Panc1 (cell line): ENCODE measurements around the gene JHY. TPM values are rescaled to one million over a fixed set of nuclear protein-coding genes. Genes with fewer than 3 reads are reported as not detected.
A peak's percentile ranks its signal among the peaks of the same experiment; 100 is the strongest.

Source experiments
- ATAC-seq: fragments of 200-7000 bp; cut with Tn5 transposase; 2 replicates; pipeline ENCODE4 v1.9.1; 2020; ENCODE audit warnings: mild to moderate bottlenecking, moderate library complexity
- BruUV-seq: library from RNA; stranded (reverse); fragments of 400-500 nt; replicated peaks from 2 replicates; lab custom pipeline; 2021; lab: Mats Ljungman, UMichigan
- CTCF ChIA-PET: fragments of 300-600 bp; sonication (Branson Sonifier 250); formaldehyde crosslinking; loops from one replicate; lab custom pipeline; 2022; ENCODE audit warnings: antibody characterized with exemption; lab: Charles Lee
- POLR2A ChIA-PET: fragments of 300-600 bp; sonication (Branson Sonifier 250); formaldehyde crosslinking; loops from one replicate; lab custom pipeline; 2022; ENCODE audit warnings: antibody characterized with exemption; lab: Charles Lee
- DNase-seq: peaks from one replicate; pipeline ENCODE4 v3.0.0-alpha.2; 2010; ENCODE audit warnings: low read depth, low spot score
- H3K27ac ChIP-seq: 2 replicates; pipeline ENCODE4 v1.5.1; 2011; ENCODE audit warnings: mild to moderate bottlenecking, low read length, inconsistent platforms
- H3K27me3 ChIP-seq: fragments of 200-500 bp; sonication (Bioruptor generic); 2 replicates; pipeline ENCODE4 v1.6.0; 2014; ENCODE audit warnings: low read length, inconsistent platforms; ENCODE audit not compliant: control insufficient read depth, insufficient read depth
- H3K36me3 ChIP-seq: fragments of 200-500 bp; sonication (Bioruptor generic); 2 replicates; pipeline ENCODE4 v1.5.1; 2014; ENCODE audit warnings: inconsistent platforms, mild to moderate bottlenecking, low read length, moderate library complexity; ENCODE audit not compliant: control insufficient read depth, insufficient read depth
- H3K4me1 ChIP-seq: 2 replicates; pipeline ENCODE4 v1.5.1; 2011; ENCODE audit warnings: inconsistent platforms, mild to moderate bottlenecking, low read length, moderate library complexity; ENCODE audit not compliant: control insufficient read depth, insufficient read depth
- H3K4me3 ChIP-seq, 2 experiments: 2 replicates each; pipeline ENCODE4 v1.5.1; 2011 to 2012; ENCODE audit warnings: low read depth in 2 of 2, low read length in 2 of 2, mild to moderate bottlenecking in 2 of 2, inconsistent platforms in 1 of 2, moderate library complexity in 1 of 2
- H3K9me3 ChIP-seq: fragments of 200-500 bp; sonication (Bioruptor generic); 2 replicates; pipeline ENCODE4 v1.5.1; 2014; ENCODE audit warnings: low read depth, mild to moderate bottlenecking, inconsistent platforms, low read length, moderate library complexity; ENCODE audit not compliant: control insufficient read depth, insufficient read depth
- POLR2AphosphoS5 ChIP-seq: IDR thresholded peaks from 2 replicates; pipeline ENCODE4 v1.6.1; 2012; ENCODE audit warnings: mild to moderate bottlenecking, low read depth, low read length, moderate library complexity
- SIN3A ChIP-seq: IDR thresholded peaks from 2 replicates; pipeline ENCODE4 v1.6.1; 2012; ENCODE audit warnings: low read depth, mild to moderate bottlenecking, low read length, moderate library complexity, borderline replicate concordance; ENCODE audit not compliant: insufficient read depth
- TCF7L2 ChIP-seq: IDR thresholded peaks from 2 replicates; pipeline ENCODE4 v1.6.1; 2011; ENCODE audit warnings: mild to moderate bottlenecking, low read depth, low read length, inconsistent platforms
- in situ Hi-C: cut with HindIII; loops from 2 replicates; pipeline ENCODE4 v1.10.0; 2016; ENCODE audit warnings: low sequenced_read_pairs, low pct_unique_long_range_greater_than_20kb
- intact Hi-C: fragments of 100-400 bp; cut with micrococcal nuclease; formaldehyde crosslinking; loops from one replicate; pipeline ENCODE4 v1.10.0; 2022; ENCODE audit not compliant: unreplicated experiment
- total RNA-seq: library from RNA; stranded (reverse); gene quantifications from one replicate; pipeline ENCODE4 v1.2.1, GENCODE V29; 2021; ENCODE audit not compliant: unreplicated experiment
- TF ChIP-seq, protein P1 (sequence below): fragments of 450-650 bp; IDR thresholded peaks from 2 replicates; pipeline ENCODE4 v1.5.1; 2017; ENCODE audit warnings: mild to moderate bottlenecking
- TF ChIP-seq, protein P2 (sequence below), 2 experiments: IDR thresholded peaks; 2 replicates each; pipeline ENCODE4 v1.6.1; 2011 to 2012; ENCODE audit warnings: low read depth in 2 of 2, control low read depth in 1 of 2, low read length in 1 of 2, mild to moderate bottlenecking in 1 of 2, moderate library complexity in 1 of 2; ENCODE audit not compliant: insufficient read depth in 1 of 2

JHY gene
- total RNA-seq, 1 experiment from 2014 or later = 10.1 TPM

DNA sequence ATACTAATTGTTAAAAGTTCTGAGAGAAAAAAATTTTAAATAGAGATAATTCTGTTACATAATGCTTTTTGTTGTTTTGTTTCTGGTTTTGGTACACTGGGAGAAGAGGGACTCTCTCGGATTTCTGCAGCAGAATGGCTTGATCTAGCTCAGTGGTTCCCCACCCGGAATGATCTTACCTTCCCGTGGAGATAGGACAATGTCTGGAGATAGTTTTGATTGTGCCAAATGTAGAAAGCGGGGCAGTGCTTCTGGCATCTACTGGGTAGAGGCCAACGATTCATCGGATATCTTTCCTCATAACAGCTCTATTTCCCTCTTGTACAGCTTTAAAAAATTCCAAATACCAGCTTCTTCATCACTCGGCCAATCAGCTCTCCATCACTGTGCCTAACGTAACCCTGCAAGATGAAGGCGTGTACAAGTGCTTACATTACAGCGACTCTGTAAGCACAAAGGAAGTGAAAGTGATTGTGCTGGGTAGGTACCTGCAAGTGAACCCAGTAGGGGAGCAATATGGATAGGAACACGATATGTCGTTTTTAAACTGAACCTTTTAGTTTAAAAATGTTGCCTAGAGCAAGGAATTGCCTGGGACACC is 31.1 kb upstream of the JHY start:
- Histone ChIP-seq H3K36me3 (no peaks in the 10 kb centered on the region), H3K27ac (no peak overlapping the region), H3K4me1 (peaks cover 16% of the 10 kb centered on the region), H3K9me3 (no peaks in the 10 kb centered on the region), H3K4me3 (peak overlapping the region in 1 of 2 experiments; percentile 3; a peak in 2 of 4 replicates), H3K27me3 (no peaks in the 10 kb centered on the region)
- in situ Hi-C loops (no loop called here), intact Hi-C loops (no loop called here)
- no peak for DNase-seq
- TF ChIP-seq, protein P1, sequence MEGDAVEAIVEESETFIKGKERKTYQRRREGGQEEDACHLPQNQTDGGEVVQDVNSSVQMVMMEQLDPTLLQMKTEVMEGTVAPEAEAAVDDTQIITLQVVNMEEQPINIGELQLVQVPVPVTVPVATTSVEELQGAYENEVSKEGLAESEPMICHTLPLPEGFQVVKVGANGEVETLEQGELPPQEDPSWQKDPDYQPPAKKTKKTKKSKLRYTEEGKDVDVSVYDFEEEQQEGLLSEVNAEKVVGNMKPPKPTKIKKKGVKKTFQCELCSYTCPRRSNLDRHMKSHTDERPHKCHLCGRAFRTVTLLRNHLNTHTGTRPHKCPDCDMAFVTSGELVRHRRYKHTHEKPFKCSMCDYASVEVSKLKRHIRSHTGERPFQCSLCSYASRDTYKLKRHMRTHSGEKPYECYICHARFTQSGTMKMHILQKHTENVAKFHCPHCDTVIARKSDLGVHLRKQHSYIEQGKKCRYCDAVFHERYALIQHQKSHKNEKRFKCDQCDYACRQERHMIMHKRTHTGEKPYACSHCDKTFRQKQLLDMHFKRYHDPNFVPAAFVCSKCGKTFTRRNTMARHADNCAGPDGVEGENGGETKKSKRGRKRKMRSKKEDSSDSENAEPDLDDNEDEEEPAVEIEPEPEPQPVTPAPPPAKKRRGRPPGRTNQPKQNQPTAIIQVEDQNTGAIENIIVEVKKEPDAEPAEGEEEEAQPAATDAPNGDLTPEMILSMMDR = no peak
- TF ChIP-seq, protein P2, sequence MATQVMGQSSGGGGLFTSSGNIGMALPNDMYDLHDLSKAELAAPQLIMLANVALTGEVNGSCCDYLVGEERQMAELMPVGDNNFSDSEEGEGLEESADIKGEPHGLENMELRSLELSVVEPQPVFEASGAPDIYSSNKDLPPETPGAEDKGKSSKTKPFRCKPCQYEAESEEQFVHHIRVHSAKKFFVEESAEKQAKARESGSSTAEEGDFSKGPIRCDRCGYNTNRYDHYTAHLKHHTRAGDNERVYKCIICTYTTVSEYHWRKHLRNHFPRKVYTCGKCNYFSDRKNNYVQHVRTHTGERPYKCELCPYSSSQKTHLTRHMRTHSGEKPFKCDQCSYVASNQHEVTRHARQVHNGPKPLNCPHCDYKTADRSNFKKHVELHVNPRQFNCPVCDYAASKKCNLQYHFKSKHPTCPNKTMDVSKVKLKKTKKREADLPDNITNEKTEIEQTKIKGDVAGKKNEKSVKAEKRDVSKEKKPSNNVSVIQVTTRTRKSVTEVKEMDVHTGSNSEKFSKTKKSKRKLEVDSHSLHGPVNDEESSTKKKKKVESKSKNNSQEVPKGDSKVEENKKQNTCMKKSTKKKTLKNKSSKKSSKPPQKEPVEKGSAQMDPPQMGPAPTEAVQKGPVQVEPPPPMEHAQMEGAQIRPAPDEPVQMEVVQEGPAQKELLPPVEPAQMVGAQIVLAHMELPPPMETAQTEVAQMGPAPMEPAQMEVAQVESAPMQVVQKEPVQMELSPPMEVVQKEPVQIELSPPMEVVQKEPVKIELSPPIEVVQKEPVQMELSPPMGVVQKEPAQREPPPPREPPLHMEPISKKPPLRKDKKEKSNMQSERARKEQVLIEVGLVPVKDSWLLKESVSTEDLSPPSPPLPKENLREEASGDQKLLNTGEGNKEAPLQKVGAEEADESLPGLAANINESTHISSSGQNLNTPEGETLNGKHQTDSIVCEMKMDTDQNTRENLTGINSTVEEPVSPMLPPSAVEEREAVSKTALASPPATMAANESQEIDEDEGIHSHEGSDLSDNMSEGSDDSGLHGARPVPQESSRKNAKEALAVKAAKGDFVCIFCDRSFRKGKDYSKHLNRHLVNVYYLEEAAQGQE (IDR thresholded peaks at IDR 0.05; ENCODE audit: insufficient read depth in 1 of 2, low read depth in 2 of 2, low read length in 1 of 2) = no peak
- TF ChIP-seq TCF7L2 = no peak
- TF ChIP-seq POLR2AphosphoS5 = no peak
- no peak for TF ChIP-seq SIN3A
- ChIA-PET POLR2A (interaction anchor here (0.6 kb wide), 1 partner anchor 12 kb away, joined by 7 read pairs; no protein-coding TSS in a partner anchor), CTCF (interaction anchor here (0.6 to 1.3 kb wide), 4 partner anchors 16 to 1171 kb away, joined by 3 to 12 read pairs (median 6); no protein-coding TSS in a partner anchor)
- BruUV-seq = no TSS peak
- no peak for ATAC-seq

DNA sequence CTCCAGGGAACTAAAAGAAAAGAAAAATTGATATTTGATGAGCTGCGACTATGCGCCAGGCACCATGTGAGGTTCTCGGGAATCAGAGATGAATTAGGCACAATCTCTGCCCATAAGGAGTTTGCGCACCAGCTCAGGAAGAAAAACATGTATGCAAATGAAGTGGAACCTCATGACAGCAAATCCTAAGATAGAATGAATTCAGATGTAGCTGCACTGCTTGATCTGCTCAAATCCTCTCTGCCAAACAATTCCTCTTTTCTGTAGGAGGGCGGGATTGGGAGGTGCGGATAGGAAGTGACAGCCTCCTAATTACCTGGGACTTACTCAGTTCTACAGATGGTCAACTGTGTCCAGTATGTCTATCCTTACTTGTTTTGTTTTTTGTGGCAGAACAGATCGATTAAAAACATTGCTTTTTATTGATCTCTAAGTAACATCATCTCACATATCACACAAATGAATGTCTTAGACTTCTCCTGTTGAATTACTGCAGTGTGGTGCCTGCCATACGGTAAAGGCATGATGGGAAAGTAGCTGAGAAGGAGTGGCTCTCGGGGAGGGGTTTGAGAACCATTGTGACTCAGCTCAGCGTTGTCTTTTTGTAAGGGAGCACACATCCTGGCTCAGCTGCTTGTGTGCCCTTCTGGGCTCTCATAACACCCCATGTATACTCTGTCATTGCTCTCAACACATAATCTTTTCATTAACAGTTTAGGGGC is 30.3 kb upstream of the JHY start:
- H3K4me3 ChIP-seq = no peak overlapping the region
- H3K36me3 ChIP-seq = no peaks in the 10 kb centered on the region
- in situ Hi-C loops (no loop called here), intact Hi-C loops (loop anchor here (2.0 kb wide), 1 partner anchor 71 kb away; no protein-coding TSS in a partner anchor)
- ChIA-PET POLR2A (interaction anchor here (0.7 kb wide), 1 partner anchor 57 kb away, joined by 7 read pairs; no protein-coding TSS in a partner anchor), CTCF (interaction anchor here (0.5 to 2.3 kb wide), 8 partner anchors 19 to 594 kb away, joined by 3 to 12 read pairs (median 5); no protein-coding TSS in a partner anchor)
- no TSS peak for BruUV-seq
- no peak for ATAC-seq
- no peak for DNase-seq
- no peaks in the 10 kb centered on the region for H3K9me3 ChIP-seq
- peaks cover 21% of the 10 kb centered on the region for H3K4me1 ChIP-seq
- TF ChIP-seq POLR2AphosphoS5 (no peak), SIN3A (no peak), TCF7L2 (no peak)
- TF ChIP-seq, protein P1 = no peak
- no peaks in the 10 kb centered on the region for H3K27me3 ChIP-seq
- H3K27ac ChIP-seq = no peak overlapping the region
